CD4-positive, alpha-beta T cell treated with Interleukin-6 at 100 ng/mL for 8 hours (primary cell): ENCODE measurements around the gene DUSP7.

ENCODE experiments used
- DNase-seq: peaks from one replicate; pipeline ENCODE4 v3.0.0-alpha.2; 2020; ENCODE audit warnings: mixed read lengths, low spot score

The DUSP7 gene

DNA sequence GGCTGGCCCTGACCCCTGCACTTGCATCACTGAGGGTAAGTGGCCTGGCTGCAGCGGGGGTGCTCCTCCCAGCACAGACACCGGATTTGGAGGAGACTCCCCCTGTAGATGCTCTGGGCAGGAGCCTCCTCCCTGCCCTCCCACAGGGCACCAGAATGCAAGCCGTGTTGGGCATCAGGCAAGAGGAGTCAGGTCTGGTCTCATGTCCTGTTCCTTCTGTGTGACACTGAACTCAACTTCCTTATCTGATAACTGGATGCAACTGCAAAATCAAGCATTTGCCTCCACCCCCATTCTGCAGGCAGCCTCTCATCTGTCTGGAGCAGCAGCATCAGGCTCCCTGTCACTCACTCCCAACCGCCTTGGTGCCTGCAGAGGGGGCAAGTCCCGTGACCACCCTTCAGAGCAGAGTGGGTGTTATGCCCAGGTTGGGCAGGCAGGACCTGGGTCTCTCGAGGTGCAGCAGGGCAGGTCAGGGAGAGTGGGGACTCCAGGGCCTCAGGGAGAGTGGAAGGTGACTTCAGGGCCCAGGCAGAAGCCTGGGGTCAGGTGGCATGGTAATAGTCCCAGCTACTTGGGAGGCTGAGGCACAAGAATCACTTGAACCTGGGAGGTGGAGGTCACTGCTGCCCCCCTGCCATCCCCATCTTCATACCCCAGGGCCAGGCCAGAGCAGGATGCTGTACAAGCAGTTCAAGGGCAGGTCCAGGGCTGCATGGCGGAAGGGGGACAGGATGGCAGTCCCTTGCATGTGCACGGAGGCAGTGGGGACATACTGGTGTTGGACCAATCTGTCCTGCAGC, 50.2 kb downstream of the DUSP7 start:
- no peak for DNase-seq

DNA sequence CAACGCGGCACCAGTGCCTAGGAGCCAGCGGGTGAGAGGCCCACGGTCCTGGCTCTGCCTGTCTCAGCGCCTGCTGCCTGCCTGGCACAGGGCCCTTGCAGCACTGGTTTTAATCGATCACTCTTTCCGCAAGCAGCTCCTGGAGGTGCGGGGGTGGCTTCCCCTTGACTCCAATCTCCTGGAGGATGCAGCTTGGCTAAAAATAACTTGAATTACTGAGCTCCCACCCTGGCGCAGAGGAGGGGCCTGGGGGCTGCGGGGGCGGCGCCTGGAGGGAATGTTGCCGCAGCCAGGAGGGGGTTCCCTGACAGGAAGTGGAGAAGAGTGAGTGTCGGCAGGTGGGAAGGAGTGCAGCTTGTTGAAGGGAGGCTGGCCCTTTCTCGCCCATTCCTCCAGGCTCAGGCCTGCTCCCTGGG, 50.8 kb downstream of the DUSP7 start:
- DNase-seq: no peak

DNA sequence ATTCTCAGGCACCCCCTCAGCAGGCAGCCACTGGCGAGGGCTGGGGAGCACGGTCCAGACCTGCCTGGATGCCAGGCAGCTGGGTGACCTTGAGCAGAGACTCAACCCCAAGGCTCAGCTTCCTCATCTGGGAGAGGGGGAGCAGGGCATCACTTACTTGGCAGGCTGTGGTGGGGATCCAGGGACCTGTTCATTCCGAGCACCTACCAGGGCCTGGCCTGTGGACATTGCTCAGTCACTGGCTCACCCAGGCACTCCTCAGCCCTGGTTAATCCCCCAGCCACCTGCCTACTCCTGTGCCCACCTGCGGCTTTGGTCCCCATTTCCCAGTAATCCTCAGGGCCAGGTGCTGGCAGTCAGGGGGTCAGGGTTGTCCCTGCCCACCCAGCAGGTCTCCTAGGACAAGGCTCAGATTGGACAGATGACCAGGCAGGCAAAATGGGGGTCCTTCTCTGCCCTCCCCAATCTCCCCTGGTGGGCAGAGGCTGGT, 51.4 kb downstream of the DUSP7 start:
- no peak for DNase-seq

DNA sequence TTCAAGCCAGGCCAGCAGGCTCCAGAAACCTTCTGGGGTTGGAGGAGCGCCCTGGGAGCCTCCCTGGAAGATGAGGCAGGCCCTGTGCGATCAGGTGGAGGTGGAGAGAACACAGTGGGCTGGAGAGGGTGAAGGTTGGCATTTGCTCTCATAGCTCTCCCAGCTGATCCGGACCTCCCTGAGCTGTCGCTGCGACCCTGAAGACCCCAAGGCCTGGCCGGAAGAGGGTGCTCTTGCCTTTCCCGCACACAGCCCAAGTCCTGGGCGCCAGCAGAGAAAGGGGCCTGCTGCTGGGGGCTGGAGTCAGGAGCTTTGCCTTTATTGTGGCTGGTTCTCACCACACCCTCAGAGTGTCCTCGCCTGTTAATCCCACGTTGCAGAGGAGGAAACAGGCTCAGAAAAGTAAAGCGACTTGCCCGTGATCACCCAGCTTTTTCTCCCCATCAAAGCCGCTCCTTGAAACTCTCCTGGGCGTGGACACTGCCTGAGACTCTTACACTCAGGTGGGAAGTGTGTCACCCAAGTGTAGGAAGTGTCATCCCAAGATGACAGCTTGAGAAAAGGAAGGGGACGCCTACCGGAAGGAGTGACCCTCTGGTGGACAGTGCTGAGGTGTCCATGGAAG, 52.1 kb downstream of the DUSP7 start:
- no peak for DNase-seq

DNA sequence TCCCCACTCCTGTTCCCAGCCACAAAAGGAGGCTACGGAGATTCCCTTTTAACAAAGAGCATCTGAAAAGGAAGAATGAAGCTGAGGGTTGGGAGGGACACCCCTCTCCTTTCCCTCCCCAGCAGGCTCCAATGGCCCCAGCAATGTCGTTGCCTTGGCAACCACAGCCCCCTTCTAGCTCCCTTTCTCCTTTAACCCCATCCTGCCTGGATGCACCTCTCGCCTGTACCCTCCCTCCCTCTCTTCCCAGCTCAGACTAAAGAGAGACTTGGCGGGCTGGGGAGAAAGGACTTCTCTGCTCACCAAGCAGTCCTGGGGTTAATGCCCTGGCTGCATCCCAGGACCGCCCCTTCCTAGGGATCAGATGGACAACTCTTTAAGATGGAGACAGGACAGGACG, 53.6 kb downstream of the DUSP7 start:
- DNase-seq: no peak

DNA sequence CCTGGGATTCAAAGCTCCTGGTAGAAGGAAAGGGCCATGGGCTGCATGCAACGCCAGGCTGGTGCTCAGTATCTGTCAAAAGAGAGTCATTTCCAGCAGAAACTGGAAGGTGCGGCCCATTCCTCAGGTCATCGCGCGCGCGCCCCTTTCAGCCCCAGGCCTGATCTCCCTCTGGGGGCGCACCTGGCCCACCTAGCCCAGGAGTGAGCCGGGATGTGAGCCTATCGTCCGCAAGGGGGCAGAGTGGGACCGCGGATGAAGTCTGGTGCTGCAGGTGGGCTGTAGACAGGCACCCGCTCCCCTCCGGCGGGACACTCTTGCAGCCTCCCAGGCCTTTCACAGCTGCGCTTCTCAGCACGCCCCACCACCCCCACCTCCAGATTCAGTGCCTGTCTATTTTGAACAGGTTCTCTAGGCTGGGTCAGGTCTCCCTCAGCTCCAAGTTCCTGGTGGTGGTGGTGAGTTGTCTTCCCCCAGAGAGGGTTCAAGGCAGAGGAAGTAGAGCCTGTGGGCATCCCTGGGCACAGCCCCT, 54.9 kb downstream of the DUSP7 start:
- DNase-seq: peak; percentile 80

DNA sequence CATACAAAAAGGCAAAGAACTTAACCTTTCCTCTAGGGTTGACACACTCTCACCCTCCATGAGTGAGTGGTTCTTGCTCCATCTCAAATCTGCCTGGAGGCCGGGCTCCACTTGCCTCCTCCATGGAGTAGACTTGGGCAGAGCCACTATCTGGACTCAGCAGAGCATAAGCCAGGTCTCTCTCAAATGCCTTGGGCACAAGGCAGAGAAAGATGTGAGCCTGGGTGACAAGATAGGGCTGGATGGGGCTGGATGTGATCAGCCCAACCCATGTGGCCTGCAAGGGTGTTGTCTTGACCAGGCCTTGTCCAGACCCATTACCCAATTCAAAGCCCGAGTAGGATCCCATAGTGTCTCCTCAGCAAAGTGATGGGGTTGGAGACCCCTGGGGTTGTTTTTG, 56.5 kb downstream of the DUSP7 start:
- DNase-seq: no peak
